ENCODE data around the gene FBLIM1. TPM values are rescaled to one million over a fixed set of nuclear protein-coding genes. Genes with fewer than 3 reads are reported as not detected.
A peak's percentile ranks its signal among the peaks of the same experiment; 100 is the strongest.

FBLIM1 gene
- total RNA-seq, 4 donors from 2014 or later = 140 to 411 (median 311) TPM

DNA sequence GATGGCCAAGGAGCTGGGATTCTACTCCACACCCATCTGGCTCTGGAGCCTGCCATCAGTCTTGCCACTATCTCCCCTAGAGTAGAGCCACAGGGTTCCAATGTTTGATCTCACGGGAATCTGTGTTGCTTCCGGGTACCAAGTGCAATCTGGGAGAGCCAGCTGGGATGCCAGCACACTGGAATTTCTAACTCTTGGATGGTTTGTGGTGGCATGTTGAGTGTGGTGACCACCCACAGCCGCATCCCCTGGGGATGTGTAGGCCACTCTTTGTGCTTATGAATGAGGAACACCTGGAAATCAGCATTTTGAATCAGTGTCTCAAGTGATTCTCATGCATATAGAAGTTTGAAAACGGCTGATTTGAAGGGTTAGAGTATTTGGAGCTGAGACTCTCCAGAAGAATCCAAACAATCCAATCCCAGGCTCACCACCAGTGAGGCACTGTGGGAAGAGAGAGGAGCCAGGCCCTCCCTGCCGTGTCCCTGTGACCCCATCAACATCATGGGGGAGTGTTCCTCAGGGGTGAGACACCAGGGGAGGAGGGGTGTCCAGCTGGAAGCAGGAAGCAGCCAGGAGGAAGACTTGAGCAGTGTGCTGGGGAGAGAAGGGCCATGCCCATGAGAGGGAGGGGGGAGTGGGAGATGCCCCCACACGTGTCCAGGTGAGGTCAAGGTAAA lies 13.4 kb downstream of the FBLIM1 start:
- intact Hi-C loops (cut with DNase I; ENCODE audit: low total_unique reads) = no loop called here
- Histone ChIP-seq H3K27ac (no peak overlapping the region), H3K4me1 (peaks cover 0 to 3% (median 0%) of the 10 kb centered on the region in 4 donors), H3K27me3 (no peaks in the 10 kb centered on the region), H3K4me3 (no peak overlapping the region), H3K36me3 (peaks cover 0 to 40% (median 17%) of the 10 kb centered on the region in 4 donors), H3K9me3 (no peaks in the 10 kb centered on the region)
- TF ChIP-seq EP300 (IDR thresholded peaks at IDR 0.05; ENCODE audit: low read depth) (no peak), POLR2AphosphoS5 (IDR thresholded peaks at IDR 0.05) (no peak), POLR2A (IDR thresholded peaks at IDR 0.05) (no peak)
- TF ChIP-seq, protein P1, sequence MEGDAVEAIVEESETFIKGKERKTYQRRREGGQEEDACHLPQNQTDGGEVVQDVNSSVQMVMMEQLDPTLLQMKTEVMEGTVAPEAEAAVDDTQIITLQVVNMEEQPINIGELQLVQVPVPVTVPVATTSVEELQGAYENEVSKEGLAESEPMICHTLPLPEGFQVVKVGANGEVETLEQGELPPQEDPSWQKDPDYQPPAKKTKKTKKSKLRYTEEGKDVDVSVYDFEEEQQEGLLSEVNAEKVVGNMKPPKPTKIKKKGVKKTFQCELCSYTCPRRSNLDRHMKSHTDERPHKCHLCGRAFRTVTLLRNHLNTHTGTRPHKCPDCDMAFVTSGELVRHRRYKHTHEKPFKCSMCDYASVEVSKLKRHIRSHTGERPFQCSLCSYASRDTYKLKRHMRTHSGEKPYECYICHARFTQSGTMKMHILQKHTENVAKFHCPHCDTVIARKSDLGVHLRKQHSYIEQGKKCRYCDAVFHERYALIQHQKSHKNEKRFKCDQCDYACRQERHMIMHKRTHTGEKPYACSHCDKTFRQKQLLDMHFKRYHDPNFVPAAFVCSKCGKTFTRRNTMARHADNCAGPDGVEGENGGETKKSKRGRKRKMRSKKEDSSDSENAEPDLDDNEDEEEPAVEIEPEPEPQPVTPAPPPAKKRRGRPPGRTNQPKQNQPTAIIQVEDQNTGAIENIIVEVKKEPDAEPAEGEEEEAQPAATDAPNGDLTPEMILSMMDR (IDR thresholded peaks at IDR 0.05) = no peak
- DNase-seq = no peak
- 70 to 76% methylated on average over 3 to 6 of the region's 6 CpGs for WGBS, 2 donors (ENCODE audit: low coverage in 1 of 2)
- in situ Hi-C loops (cut with MboI; ENCODE audit: low pct_ligation_motif_present in 1 of 4, low pct_unique_long_range_greater_than_20kb in 1 of 4, low sequenced_read_pairs in 3 of 4) = no loop called here

DNA sequence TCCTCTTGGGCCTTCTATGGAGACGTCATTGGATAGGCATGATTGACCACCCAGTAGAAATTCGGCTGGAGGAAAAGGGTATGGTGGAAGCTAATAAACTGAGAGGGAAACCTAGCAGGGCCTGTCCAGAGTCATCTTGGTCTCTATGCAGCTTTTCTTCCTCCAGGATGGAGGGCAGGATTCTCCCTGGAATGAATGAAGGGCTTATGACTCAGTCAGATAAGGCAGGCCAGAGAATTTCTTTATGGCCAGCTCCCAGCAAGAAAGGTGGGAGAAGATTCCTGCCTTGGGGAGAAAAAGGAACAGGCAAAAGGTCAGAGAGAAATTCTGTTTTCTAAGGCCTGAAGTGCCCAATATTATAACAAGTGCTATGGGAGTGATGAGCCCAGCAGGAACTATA lies 17.1 kb downstream of the FBLIM1 start:
- Histone ChIP-seq H3K9me3 (no peaks in the 10 kb centered on the region), H3K4me1 (peaks cover 0 to 22% (median 10%) of the 10 kb centered on the region in 4 donors), H3K36me3 (peaks cover 0 to 20% (median 9%) of the 10 kb centered on the region in 4 donors), H3K27me3 (no peaks in the 10 kb centered on the region), H3K4me3 (no peak overlapping the region), H3K27ac (peak overlapping the region in 3 of 4 donors; percentile 7 to 16 (median 12))
- WGBS, 2 donors (ENCODE audit: low coverage in 1 of 2) = 75% methylated on average over 2 of the region's 2 CpGs; no CpG with 5 or more reads in 1 of the 2 donors
- in situ Hi-C loops (cut with MboI; ENCODE audit: low pct_ligation_motif_present in 1 of 4, low pct_unique_long_range_greater_than_20kb in 1 of 4, low sequenced_read_pairs in 3 of 4) (no loop called here), intact Hi-C loops (cut with DNase I; ENCODE audit: low total_unique reads) (no loop called here)
- no peak for DNase-seq
- TF ChIP-seq, protein P1 (IDR thresholded peaks at IDR 0.05) = no peak
- no peak for TF ChIP-seq POLR2AphosphoS5 (IDR thresholded peaks at IDR 0.05)
- no peak for TF ChIP-seq EP300 (IDR thresholded peaks at IDR 0.05; ENCODE audit: low read depth)
- TF ChIP-seq POLR2A (IDR thresholded peaks at IDR 0.05) = no peak

DNA sequence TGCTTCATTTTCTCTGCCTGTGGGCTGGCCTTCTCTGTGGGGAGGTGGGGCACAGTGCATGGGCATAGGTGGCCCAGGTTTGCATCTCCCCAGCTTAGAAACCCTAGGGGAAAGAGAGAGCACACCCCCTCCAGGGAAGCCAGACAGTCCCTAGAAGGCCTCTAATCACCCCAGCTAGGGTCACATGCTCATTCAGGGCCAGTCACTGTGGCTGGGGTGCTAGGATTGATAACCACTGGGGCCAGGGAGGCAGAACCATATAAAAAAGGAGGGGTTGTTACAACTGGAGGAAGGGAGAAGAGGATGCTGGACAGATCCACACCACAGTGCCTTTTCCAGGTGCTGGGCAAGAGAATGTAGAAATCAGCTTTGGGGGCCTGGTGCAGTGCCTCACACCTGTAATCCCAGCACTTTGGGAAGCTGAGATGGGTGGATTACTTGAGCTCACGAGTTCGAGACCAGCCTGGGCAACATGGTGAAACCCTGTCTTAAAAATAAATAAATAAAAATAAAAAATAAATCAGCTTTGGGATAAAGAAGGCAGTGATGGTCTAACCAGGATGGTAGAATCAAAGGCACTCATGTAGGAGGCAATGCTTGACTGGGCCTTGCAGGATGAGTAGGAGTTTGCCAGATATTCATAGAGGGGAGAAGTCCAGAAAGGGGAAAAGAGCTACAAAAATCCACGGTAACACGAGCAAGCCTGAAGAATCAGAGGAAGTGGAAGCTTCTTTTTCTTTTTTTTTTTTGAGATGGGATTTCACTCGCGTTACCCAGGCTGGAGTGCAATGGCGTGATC lies 19.5 kb downstream of the FBLIM1 start:
- peak overlapping the region in 2 of 4 donors; percentile 17 to 75 for H3K27ac ChIP-seq

DNA sequence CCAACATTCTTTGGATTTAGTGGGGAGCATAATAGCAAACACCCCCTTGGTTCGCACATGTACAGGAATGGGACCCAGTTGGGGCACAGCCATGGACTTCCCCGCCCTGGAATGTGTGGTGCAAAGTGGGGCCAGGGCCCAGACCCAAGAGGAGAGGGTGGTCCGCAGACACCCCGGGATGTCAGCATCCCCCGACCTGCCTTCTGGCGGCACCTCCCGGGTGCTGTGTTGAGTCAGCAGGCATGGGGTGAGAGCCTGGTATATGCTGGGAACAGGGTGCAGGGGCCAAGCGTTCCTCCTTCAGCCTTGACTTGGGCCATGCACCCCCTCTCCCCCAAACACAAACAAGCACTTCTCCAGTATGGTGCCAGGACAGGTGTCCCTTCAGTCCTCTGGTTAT lies 27.1 kb downstream of the FBLIM1 start:
- Histone ChIP-seq H3K4me1 (peaks cover 4 to 18% (median 6%) of the 10 kb centered on the region in 4 donors), H3K36me3 (peaks cover 0 to 15% (median 2%) of the 10 kb centered on the region in 4 donors), H3K9me3 (no peaks in the 10 kb centered on the region), H3K27me3 (no peaks in the 10 kb centered on the region), H3K4me3 (no peak overlapping the region), H3K27ac (no peak overlapping the region)
- in situ Hi-C loops (cut with MboI; ENCODE audit: low pct_ligation_motif_present in 1 of 4, low pct_unique_long_range_greater_than_20kb in 1 of 4, low sequenced_read_pairs in 3 of 4) = no loop called here
- intact Hi-C loops (cut with DNase I; ENCODE audit: low total_unique reads) = no loop called here
- WGBS, 2 donors (ENCODE audit: low coverage in 1 of 2) = 89 to 100% methylated on average over 1 to 8 of the region's 8 CpGs
- DNase-seq = no peak
- peak in 1 of 3 donors; percentile 5 for TF ChIP-seq POLR2AphosphoS5 (IDR thresholded peaks at IDR 0.05)
- TF ChIP-seq, protein P1 (IDR thresholded peaks at IDR 0.05) = no peak
- TF ChIP-seq EP300 (IDR thresholded peaks at IDR 0.05; ENCODE audit: low read depth) = no peak
- TF ChIP-seq POLR2A (IDR thresholded peaks at IDR 0.05) = peak; percentile 9

More for the DNA sequence above, 19.5 kb downstream of the FBLIM1 start:
- Histone ChIP-seq H3K4me3 (no peak overlapping the region), H3K4me1 (peaks cover 4 to 29% (median 15%) of the 10 kb centered on the region in 4 donors), H3K9me3 (no peaks in the 10 kb centered on the region), H3K27me3 (no peaks in the 10 kb centered on the region), H3K36me3 (peaks cover 0 to 10% (median 4%) of the 10 kb centered on the region in 4 donors)
- in situ Hi-C loops (cut with MboI; ENCODE audit: low pct_ligation_motif_present in 1 of 4, low pct_unique_long_range_greater_than_20kb in 1 of 4, low sequenced_read_pairs in 3 of 4) (no loop called here), intact Hi-C loops (cut with DNase I; ENCODE audit: low total_unique reads) (no loop called here)
- no peak for DNase-seq
- TF ChIP-seq POLR2A (IDR thresholded peaks at IDR 0.05) (no peak), EP300 (IDR thresholded peaks at IDR 0.05; ENCODE audit: low read depth) (no peak), POLR2AphosphoS5 (IDR thresholded peaks at IDR 0.05) (no peak)
- TF ChIP-seq, protein P1 (IDR thresholded peaks at IDR 0.05) = no peak
- 85 to 87% methylated on average over 7 of the region's 7 CpGs for WGBS, 2 donors (ENCODE audit: low coverage in 1 of 2)
